A673 (cell line): Measurements from ENCODE around the gene APOC1.

Experiments
- CTCF ChIP-seq: fragments of 300-800, 200-600 bp; sonication (generic); conservative IDR thresholded peaks from 2 replicates; pipeline ENCODE4 v1.5.1; 2017; ENCODE audit warnings: low read depth, mild to moderate bottlenecking, antibody characterized with exemption, low read length, moderate library complexity, mixed read lengths
- EZH2 ChIP-seq: fragments of 200-600 bp; sonication (generic); IDR thresholded peaks from 2 replicates; pipeline ENCODE4 v1.6.1; 2017; ENCODE audit warnings: borderline replicate concordance, low read depth, mild to moderate bottlenecking, mixed read lengths, antibody characterized with exemption, low read length; ENCODE audit not compliant: poor library complexity, severe bottlenecking

- no peak for TF ChIP-seq CTCF
- TF ChIP-seq EZH2: no peak
Measured at GRCh38 chr19:44883922-44884321, 30.5 kb upstream of the APOC1 start.
